Measurements from ENCODE around the gene THRB.
A peak's percentile ranks its signal among the peaks of the same experiment; 100 is the strongest.
"Not testable (repeated sequence)": the region's sequence is repeated elsewhere in the genome, so short reads cannot be mapped to it uniquely, and the experiment has no call there.

The THRB gene

DNA sequence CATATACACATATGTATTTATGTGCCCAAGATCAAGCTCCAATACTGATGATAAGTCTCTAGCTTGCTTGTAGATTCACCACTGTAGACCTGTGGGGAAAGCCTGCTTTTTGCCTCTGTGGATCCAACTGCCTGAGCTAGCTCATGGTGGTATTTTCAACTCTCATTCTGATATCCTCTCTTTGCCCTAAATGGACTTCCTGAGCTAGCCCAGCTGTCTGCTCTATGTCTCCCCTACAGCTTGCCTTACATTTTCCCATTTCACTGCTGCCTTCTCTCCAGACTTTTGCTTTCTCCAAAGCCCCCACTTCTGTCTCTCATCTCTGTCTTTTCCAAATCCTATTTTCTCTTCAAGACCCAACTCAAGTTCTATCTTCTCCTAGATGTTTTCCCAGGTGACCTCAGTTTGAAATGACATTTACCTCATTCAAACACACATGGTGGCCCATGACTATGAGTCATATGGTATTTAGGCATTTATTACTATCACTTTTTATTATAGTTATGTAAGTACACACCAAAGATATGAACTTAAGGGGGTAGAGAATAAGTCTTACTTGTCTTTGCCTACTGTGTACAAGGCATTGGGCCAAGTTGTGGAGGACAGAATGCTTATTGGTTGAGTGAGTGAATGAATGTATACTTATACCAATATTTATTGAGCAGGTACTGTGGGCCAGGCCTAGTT is 357.9 kb downstream of the THRB start:
- DNase-seq, result no peak

DNA sequence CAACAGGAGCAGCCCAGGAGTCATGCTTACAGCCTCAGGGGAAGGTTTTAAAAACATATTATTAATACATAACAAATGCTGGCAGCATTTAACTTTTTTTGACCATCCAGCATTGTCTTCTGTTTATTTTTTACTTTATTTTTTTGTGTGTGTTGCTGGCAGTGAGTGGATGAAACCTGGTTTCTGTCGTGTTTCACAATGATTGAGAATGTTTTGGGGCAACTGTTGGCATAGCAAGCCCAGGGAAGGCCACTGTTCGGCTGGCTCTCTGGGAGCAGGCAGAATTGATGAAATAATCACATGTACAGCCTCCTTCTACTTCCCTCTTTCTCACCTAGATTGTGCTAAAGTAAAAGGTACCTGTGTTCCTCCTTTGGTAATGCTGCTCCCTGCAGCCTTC is 359.4 kb downstream of the THRB start:
- DNase-seq, result no peak

DNA sequence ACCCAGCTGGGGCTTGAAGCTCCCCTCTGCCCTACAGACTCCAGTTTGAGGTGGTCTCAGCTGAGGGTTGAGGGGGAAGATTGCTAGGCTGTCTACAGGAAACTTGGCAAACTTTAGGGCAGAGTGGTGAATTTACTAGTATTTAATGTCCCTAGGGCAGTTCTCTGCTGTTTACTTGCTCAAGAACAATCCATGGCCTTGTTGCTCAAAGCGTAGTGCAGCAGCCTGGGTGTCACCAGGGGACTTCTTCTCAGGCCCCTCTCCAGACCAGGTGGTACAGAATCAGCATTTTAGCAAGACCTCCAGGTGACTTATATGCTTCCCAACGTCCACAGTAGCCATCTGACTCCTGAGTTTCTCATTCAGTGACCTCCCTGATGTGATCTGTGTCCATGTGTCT is 360.7 kb downstream of the THRB start:
- DNase-seq, result no peak

DNA sequence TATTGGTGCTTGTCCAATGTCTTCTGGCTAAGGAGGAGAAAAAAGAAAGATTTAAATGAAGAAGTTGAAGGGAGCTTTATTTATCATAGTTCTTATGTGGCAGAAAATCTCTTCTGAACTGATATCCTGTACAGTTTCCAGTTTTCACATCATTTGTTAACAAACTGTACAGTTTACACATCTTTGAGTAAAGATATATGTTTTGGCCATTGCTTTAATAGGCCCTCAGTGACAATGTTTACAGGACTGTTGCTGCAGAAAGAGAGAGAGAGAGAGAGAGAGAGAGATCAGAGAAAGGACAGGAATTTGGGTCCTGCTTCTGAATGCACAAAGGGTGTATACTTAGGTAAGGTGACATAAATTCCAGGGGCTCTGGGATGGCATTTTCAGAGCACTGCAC is 361.2 kb downstream of the THRB start:
- no peak for DNase-seq

DNA sequence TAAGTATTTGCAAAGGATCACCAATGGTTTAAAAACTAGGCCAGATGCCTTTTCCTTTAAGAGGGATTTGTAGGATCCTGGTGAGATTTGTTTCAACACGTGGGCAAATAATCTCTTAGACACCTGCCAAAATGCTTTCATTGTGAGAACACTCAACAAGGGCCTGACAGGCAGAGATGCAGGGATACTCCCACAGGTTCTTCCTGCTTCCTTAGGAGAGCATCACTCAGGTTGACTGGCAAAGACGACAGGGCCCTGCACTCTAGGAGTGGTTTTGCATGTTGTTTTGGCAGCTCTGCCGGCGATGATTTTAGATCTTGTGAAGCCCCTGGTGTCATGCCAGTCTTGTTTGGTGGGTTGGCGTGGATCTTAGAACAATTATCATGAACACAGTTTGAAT is 365.1 kb downstream of the THRB start:
- DNase-seq, result peak in 1 of 2 experiments; percentile 19

DNA sequence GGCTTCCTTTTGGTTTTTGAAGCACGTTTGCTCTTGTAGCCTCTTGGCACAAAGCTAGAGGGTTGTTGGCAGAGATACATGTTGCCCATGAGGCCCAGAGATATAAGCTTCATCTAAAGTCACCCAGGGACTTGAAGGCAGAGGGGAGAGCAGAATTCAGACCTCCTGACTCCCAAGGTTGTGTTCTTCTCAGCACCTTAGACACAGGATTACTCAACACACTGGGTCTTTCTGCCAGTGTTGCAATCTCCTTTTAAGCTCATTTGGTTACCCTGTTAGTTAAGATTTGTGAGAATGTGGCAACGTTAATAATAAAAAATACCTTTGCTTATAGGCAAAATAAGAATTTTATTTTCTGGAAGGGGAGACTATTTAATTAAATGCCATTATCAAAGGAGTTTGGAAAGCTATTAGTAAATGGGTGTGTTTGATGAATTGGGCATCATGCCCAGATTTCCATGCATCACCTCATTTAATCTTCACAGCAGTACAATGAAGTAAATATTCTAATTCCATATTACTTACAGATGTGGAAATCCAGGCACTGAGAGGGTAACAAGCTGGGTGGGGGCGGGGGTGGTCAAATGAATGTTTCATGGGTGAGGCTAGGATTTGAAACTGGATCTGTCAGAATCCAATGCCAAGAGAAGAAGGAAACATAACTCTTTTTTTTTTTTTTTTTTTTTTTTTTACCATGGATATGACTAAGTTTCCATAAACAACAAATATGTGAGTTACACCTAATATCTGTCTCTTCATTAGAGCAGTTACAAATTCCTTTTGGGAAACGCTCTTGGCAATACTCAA is 366.2 kb downstream of the THRB start:
- peak in 1 of 2 experiments; percentile 30 for DNase-seq

DNA sequence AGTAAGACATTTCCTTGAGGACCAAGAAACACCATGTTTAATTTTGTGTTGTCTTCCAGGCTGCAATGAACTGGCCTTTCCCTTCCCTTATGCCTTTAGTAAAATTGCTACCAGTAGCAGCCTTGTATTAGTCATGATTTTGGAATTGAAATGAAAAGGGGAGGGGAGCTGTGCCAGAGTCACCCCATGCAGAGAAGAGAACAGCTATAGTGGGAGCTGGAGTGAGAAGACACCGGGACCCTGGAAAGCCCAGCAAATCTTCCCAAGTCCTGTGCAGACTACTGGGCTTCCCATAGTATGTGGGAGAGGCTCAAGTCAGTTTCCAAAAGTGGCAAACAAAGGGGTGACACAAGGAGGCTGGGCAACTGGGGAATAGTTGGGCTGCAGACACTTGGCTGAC is 371.1 kb downstream of the THRB start:
- DNase-seq, result no peak

DNA sequence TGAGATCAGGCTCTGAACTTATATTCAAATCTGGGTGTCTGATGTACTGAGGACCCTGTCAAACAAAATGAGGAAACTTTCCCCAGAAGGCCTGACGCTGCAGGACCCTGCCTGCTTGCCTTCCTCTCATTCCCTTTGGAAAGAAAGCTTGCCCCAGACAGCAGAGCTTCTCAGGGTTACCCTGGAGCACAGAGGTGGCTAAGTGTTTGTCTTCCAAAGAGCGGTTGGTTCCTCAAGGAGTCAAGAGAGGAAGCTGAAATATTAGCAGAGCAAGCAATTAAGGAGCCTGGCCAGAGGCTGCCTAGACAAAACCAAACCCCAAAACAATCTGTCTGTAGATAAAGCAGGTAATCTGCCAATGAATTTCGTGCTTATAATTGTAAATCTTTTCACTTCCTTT is 374.2 kb downstream of the THRB start:
- DNase-seq, result no peak

DNA sequence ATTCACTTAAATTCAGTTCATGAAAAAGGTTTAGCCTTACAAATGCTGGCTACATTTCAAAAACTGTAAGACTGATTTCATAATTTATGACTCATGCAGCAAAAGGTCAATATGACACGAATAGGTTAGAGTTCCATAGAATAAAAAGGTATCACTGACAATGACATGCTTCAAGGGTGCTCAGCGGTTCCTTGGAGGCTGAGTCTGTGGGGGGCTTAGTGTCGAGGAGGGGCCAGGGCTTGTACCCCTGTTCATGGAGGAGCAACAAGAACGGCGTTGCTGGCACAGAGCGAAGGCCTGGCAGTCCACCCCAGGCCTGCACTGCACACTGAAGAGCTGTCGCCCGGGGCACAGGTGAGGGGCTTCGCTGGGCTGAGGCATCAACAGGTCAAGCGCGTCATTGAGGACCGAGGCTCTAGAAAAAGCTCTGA is 375.3 kb downstream of the THRB start:
- no peak for DNase-seq

DNA sequence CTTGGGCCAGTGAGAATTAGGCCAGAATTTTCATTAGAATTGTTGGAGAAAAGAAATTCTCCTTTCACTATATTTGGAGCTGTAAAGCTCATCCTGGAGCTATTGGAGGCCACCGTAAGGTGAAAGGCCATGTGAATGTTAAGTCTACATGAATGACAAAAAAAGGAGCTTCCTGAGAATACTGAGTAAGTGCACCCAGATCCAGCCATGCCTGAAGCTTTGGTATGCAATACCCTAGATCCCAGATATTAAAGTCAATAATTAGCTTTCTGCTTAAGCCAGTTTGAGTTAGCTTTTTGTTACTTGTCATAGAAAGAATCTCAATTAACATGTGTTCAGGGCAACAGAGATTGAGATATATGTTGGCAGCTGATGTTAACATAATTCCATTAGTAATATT is 377.1 kb downstream of the THRB start:
- DNase-seq, result no peak

DNA sequence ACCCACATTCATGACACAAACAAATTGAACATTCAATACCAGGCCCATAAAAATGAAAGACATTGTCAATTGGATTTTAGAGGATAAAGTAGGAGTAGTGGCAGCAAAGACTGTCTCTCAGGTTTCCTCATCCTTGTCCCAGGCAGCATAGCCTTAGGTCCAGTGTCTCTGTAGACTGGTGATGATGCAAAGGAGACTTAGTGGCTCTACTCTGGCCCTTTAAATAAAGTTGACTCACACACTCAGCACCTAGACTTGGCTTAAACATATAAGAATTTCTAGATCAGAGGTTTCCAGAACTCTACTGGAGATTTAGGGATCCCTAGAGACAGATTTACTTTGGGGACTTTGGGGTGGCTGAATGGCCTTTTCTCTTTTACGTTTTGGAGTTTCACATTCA is 382.9 kb downstream of the THRB start:
- no peak for DNase-seq

DNA sequence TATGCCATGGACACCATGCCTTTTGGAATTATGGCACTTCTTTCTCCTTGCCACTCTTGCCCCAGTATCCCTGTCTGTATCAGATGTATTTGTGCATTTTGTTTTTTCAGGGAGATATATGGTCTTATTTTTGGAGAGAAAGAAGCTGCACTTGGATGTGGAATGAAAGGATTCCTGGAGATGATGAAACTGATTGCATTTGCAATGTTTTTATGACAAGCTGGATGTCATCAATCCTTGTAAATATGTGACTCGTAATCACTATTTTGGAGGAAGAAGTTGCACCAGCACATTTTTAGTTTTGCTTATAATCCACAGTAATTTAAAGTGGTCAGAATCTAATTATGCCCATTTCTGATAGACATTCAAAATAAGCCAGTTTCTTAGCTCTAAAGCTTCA is 384.6 kb downstream of the THRB start:
- no peak for DNase-seq

DNA sequence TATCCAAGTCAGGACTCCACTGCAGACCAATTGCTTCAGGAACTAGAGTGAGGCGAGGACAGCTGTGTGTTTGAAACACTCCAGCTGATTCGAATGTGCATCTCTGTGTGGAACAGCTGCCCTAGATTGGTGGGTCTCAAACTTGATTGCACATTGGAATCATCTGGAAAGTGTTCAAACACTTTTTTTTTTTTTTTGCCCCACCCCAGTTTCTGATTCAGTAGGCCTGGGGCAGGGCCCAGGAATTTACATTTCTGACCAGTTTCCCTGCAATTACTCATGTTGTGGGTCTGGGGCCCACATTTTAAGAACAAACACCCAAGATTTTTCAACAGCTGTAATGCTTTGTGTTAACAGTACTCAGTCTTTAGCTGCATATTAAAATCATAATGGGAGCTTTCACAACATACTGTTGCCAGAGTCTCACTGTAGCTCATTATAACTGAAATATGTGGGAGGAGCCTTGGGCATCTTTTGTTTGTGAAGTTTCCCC is 392.9 kb downstream of the THRB start:
- no peak for DNase-seq

DNA sequence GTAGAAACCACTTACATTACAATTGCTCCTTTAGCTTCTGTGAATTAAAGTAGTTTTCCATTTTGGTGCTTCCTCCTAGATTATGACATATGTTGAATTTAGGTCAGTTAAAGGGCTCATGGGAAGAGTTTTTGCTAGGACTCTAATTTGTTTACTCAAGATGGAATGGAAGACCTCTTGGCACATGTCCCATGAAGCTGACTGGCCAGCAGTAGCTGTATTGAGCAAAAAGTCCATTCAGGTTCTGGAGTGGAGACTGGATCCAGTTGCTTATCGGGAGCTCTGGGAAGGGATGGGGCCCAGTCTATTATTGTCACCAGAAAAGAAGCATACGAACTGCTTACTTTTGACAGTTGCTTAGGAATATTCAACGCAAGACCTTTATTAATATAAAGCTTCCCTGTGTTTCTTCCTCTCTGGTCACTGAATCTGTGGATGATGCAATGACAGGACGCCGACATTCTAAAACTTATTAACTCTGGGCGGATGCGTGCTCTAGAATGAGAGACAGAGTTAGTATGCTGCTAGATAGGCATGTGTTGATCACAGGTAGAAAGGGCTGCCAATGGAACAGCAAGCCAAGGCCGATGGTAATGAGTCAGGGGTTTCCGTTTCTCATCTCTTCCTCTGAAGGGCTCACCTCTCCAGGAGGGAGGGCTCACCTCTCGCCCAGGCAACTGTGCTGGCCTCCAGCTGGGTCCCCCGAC is 393.8 kb downstream of the THRB start:
- no peak for DNase-seq

DNA sequence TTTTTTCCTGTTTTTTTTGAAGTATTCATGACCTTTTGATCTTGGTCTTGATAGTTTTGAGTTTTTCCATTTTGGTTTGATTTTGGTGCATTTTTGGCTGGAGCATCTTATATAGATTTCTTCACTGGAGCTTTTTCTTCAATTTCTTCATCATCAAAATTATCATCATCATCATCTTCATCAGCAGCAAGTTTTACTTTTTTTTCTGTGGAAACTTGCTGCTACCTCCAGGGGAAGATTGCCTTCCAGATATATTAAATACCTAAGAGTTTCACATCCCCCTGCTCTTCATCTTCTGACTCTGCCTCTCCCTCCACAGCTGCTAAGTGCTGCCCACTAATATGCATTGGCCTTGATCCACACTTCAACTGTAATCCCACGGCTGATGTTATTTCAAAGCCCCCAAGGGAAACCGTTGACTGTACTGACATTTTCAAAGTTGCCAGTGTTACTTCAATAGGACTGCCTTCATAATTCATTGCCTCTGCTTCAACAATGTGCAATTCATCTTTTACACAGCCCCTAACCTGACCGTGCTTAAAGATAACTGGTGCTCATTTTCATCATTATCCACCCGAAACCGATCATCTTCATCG is 397.9 kb downstream of the THRB start:
- DNase-seq, result no peak

DNA sequence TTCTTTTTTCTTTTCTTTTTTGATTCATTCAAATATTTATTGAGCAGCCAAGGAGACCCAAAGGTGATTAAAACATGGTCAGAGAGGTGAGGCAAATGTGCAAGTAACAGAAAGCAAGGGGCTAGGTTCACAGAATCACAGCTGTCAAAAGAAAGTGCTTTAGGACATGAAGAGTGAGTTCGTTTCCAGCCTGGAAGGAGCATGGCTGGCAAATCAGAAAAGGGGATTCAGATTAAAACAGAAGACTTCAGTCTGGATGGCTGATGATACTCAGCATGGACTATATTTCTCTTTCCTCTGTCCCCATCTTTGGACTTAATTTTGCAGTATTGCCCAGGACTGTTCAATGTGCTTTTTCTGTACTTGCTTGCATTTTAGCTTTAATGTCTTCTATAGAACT is 398.4 kb downstream of the THRB start:
- DNase-seq, result no peak

DNA sequence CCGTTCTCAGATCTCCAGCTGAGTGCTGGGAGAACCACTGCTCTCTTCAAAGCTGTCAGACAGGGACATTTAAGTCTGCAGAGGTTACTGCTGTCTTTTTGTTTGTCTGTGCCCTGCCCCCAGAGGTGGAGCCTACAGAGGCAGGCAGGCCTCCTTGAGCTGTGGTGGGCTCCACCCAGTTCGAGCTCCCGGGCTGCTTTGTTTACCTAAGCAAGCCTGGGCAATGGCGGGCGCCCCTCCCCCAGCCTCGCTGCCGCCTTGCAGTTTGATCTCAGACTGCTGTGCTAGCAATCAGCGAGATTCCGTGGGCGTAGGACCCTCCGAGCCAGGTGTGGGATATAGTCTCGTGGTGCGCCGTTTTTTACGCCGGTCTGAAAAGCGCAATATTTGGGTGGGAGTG is 399.8 kb downstream of the THRB start:
- not testable (repeated sequence) for DNase-seq

DNA sequence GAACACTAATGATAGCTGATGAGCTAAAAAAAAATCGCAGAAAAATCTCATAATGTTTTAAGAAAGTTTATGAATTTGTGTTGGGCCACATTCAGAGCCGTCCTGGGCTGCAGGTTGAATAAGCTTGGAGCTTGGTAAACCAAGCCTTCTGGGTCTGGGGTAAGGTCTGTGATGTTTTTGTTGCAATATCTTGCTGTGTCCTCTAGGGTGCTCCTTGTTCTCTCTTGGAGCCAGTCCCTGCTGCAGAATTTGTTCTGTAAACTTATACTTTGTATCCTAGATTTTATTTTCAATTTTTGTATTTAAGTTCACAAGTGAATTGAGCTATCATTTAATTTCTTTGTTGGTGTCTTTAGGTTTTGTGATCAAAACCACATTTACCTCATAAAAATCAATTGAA is 405.9 kb downstream of the THRB start:
- DNase-seq, result no peak

DNA sequence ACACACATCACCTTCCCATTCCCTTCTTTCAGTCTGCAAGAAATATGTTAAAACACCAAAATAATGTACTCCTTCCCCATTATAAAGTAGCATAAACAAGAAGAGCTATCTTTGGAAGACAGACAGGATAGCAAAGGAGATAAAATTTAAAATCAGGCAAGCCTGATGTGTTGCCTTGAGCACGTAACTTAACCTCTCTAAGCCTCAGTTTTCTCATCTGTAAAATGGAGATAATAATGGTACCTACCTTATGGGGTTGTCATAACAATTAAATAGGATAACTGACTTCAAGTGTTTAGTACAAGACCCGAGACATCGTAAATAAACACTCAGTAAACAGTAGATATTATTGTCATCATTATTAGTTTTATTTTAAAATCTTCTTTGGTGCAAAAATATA is 407.2 kb downstream of the THRB start:
- no peak for DNase-seq

DNA sequence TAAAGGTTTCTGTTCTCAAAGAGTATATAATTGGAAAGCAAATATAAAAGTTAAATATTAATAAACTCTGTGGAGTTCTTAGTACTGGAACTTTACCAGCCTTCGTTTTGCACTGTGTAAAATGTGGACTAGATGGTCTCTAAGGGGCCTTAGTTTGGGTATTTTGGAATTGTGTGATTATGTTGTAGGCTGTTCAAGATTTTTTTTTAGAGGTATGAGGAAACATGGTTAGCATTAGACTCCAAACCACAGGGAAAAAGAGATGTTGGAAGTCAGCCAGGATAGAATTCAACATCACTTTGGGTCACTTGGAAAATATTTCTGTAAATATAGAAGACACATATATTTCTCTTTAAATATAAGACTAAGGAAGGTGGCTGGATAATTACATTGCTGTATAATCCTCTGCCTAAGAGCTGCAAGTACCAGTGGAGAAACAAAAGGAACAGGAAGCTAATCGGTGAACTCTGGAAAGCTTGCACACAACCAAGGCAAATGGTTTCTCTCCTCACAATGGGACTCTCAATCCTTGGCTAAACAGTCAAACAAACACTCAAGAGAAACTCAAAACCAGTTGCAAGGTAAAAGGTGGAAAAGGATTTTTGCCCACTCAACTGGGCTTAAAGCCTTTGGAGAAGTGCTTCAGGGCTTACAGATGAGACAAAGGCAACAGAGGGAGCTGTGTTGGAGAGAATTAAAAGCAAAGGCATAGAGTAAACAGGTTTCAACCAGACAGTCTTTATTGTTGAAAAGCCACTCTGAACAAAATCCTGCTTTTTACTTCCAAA is 407.8 kb downstream of the THRB start:
- DNase-seq, result peak in 1 of 2 experiments; percentile 16

DNA sequence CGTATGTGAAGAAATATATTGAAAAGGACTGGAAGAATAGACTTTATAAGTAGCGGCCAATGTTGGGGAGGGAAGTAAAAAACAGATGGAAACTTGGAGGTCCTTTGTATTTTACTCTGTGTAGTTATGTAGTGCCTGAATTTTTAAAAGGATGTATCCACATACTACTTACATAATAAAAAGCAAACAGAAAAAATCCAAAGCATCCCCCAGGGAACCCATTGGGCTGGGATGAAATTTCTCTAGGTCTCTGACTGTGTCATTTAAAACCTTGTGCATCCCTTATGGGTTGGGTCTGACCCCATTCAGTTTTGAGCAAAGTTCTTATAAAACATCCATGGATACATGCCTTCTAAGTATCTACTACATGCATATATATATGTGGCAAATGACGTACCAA is 408.4 kb downstream of the THRB start:
- no peak for DNase-seq

DNA sequence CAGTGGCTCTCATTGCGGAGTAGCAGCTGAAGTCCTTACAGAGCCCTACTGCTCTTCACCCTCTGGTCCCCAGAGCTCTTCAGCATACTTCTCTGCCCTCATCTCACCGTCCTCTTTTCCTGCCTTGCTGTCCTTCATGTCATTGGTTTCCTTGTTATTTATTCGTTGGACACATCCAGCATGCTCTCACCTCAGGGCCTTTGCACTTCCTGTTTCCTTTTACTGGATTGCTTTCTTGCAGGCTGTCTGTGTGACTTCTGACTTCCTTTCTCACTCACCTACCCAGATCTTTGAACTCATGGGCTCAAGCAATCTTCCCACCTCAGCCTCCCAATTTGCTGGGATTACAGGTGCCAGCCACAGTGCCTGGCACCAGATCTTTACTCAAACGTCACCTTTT is 422.5 kb downstream of the THRB start:
- DNase-seq, result no peak

DNA sequence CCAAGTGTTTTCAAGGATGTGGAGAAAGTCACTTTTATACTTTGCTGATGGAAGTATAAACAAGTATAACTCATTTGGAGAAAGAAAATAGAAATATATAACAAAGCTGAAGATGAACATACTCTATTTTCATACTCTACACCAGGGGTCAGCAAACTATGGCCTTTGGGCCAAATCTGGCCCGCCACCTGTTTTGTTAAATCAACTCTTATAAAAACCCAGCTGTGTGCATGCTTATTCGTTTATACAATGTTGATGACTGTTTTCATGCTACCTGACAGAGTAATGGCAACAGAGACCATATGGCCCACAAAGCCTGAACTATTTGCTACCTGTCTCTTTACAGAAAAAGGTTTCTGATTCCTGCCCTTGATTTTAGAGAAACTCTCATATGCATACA is 425.6 kb downstream of the THRB start:
- peak in 1 of 2 experiments; percentile 13 for DNase-seq

Data from NCI-H2081 (cell line).